Mesothelial cell of epicardium (in vitro differentiated cells): ENCODE measurements around the gene CIBAR2. TPM values are rescaled to one million over a fixed set of nuclear protein-coding genes. Genes with fewer than 3 reads are reported as not detected.
"Not testable (repeated sequence)": the region's sequence is repeated elsewhere in the genome, so short reads cannot be mapped to it uniquely, and the experiment has no call there.

ENCODE experiments used
- DNase-seq, 2 experiments: peaks; one replicate each; pipeline ENCODE4 v3.0.0; 2021; ENCODE audit warnings: low spot score in 2 of 2; ENCODE audit not compliant: unreplicated experiment in 2 of 2
- H3K27ac Mint-ChIP-seq: 2 replicates; pipeline ENCODE4 v1.8.0; 2021; ENCODE audit warnings: mixed read lengths
- H3K27me3 Mint-ChIP-seq: 2 replicates; pipeline ENCODE4 v1.8.0; 2021; ENCODE audit warnings: low read depth, mixed read lengths
- H3K36me3 Mint-ChIP-seq: 2 replicates; pipeline ENCODE4 v1.8.0; 2021; ENCODE audit warnings: mixed read lengths
- H3K4me1 Mint-ChIP-seq: 2 replicates; pipeline ENCODE4 v1.8.0; 2021; ENCODE audit warnings: mixed read lengths
- H3K4me3 Mint-ChIP-seq: 2 replicates; pipeline ENCODE4 v1.8.0; 2021; ENCODE audit warnings: mild to moderate bottlenecking, moderate library complexity, mixed read lengths
- H3K9me3 Mint-ChIP-seq: 2 replicates; pipeline ENCODE4 v1.8.0; 2021; ENCODE audit warnings: mixed read lengths
- CTCF ChIP-seq: fragments of 200-600 bp; sonication (generic); IDR thresholded peaks from one replicate; pipeline ENCODE4 v1.5.0; 2021; ENCODE audit warnings: antibody characterized with exemption; ENCODE audit not compliant: unreplicated experiment
- total RNA-seq: library from RNA; stranded (reverse); gene quantifications from 3 replicates; pipeline ENCODE4 v1.2.1, GENCODE V29; 2021

The CIBAR2 gene
- total RNA-seq, 1 donor from 2014 or later = not detected

DNA sequence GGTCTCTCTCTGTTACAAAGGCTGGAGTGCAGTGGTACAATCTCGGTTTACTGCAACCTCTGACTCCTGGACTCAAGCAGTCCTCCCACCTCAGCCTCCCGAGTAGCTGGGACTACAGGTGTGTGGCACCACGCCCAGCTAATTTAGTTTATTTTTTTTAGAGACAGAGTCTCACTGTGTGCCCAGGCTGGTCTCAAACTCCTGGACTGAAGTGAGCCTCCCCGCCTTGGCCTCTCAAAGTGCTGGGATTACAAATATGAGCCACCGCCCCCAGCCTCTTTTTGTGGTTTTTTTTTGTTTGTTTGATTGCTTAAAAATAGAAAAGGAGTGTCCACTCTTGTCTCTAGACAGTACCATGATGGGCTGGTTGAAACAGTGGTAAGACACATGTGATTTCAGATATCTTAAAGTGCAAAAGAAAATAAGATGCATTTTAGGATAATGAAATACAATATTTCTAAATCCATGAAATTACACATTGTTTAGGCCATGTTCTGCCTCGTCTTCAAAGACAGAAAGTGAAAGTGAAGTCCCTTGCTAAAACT, 57.3 kb downstream of the CIBAR2 start:
- Mint-ChIP-seq H3K36me3 (no peaks in the 10 kb centered on the region), H3K4me1 (peaks cover 21% of the 10 kb centered on the region), H3K4me3 (peak overlapping the region; percentile 32)

GRCh38 chr16:85054321-85054720, 58.0 kb downstream of the CIBAR2 start:
- not testable (repeated sequence) for H3K9me3 Mint-ChIP-seq, H3K27me3 Mint-ChIP-seq, DNase-seq, H3K36me3 Mint-ChIP-seq, H3K4me3 Mint-ChIP-seq, H3K27ac Mint-ChIP-seq
- peaks cover 21% of the 10 kb centered on the region for H3K4me1 Mint-ChIP-seq

More for the DNA sequence above, 57.3 kb downstream of the CIBAR2 start:
- Mint-ChIP-seq H3K27ac (no peak overlapping the region), H3K9me3 (no peaks in the 10 kb centered on the region), H3K27me3 (peaks cover 3% of the 10 kb centered on the region)
- no peak for TF ChIP-seq CTCF
- no peak for DNase-seq

GRCh38 chr16:85052536-85052935, 59.7 kb downstream of the CIBAR2 start:
- Mint-ChIP-seq H3K4me3 (no peak overlapping the region), H3K27me3 (no peaks in the 10 kb centered on the region), H3K4me1 (peaks cover 27% of the 10 kb centered on the region), H3K27ac (no peak overlapping the region), H3K36me3 (no peaks in the 10 kb centered on the region), H3K9me3 (peaks cover 3% of the 10 kb centered on the region)
- TF ChIP-seq CTCF = no peak
- no peak for DNase-seq

DNA sequence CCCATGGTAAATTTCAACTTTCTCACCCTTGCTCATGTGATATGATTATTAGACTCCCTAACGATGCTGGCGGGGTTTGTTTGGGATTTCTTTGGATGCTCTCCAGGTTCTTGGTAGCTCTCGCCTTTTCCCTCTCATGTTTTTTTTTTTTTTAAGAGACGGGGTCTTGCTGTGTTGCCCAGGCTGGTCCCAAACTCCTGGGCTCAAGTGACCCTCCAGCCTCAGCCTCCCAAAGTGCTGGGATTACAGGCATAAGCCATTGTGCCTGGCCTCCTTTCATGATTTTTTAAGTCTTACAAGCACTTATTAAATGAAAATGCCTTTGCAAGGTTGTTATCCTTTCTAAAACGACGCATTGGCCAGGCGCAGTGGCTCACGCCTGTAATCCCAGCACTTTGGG, 60.6 kb downstream of the CIBAR2 start:
- Mint-ChIP-seq H3K27me3 (no peaks in the 10 kb centered on the region), H3K4me3 (no peak overlapping the region), H3K4me1 (peaks cover 34% of the 10 kb centered on the region), H3K9me3 (peaks cover 3% of the 10 kb centered on the region), H3K27ac (no peak overlapping the region), H3K36me3 (no peaks in the 10 kb centered on the region)
- TF ChIP-seq CTCF = no peak
- DNase-seq = no peak

DNA sequence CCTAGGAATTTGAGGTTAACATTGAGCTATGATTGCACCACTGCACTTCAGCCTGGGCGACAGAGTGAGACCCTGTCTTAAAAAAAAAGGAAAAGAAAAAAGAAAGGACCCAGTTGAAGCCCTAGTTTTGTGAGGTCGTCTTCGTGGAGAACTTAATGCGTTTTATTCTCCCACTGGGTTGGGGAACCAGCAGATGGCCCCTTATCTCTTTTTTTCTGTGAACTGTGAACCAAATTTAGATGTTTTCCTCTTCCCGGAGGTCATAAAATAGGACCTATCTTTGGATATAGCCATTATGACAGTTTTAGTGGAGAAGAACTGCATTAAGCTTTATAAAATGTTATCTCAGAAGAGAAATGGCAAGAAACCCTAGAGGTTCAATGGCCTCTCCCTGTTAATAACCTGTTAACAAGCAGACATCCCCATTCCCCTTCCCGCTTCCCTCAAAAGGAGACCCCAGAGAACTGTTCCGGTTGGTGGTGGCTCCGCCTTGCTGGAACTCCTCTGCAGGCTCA, 61.1 kb downstream of the CIBAR2 start:
- no peak for DNase-seq
- peaks cover 30% of the 10 kb centered on the region for H3K4me1 Mint-ChIP-seq
- no peak overlapping the region for H3K4me3 Mint-ChIP-seq
- H3K27ac Mint-ChIP-seq = no peak overlapping the region
- H3K36me3 Mint-ChIP-seq = no peaks in the 10 kb centered on the region
- no peaks in the 10 kb centered on the region for H3K27me3 Mint-ChIP-seq
- TF ChIP-seq CTCF = no peak
- peaks cover 3% of the 10 kb centered on the region for H3K9me3 Mint-ChIP-seq

- H3K27me3 Mint-ChIP-seq = no peaks in the 10 kb centered on the region
- peaks cover 3% of the 10 kb centered on the region for H3K9me3 Mint-ChIP-seq
- no peaks in the 10 kb centered on the region for H3K36me3 Mint-ChIP-seq
- no peak overlapping the region for H3K27ac Mint-ChIP-seq
- H3K4me3 Mint-ChIP-seq = no peak overlapping the region
- no peak for DNase-seq
- peaks cover 19% of the 10 kb centered on the region for H3K4me1 Mint-ChIP-seq
- no peak for TF ChIP-seq CTCF
These were observed 62.5 kb downstream of the CIBAR2 start for GRCh38 chr16:85049706-85050305.
